ENCODE data around the gene SNRNP35.
A peak's percentile ranks its signal among the peaks of the same experiment; 100 is the strongest.
"Not testable (repeated sequence)": the region's sequence is repeated elsewhere in the genome, so short reads cannot be mapped to it uniquely, and the experiment has no call there.

Gene SNRNP35, protein sequence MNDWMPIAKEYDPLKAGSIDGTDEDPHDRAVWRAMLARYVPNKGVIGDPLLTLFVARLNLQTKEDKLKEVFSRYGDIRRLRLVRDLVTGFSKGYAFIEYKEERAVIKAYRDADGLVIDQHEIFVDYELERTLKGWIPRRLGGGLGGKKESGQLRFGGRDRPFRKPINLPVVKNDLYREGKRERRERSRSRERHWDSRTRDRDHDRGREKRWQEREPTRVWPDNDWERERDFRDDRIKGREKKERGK

DNA sequence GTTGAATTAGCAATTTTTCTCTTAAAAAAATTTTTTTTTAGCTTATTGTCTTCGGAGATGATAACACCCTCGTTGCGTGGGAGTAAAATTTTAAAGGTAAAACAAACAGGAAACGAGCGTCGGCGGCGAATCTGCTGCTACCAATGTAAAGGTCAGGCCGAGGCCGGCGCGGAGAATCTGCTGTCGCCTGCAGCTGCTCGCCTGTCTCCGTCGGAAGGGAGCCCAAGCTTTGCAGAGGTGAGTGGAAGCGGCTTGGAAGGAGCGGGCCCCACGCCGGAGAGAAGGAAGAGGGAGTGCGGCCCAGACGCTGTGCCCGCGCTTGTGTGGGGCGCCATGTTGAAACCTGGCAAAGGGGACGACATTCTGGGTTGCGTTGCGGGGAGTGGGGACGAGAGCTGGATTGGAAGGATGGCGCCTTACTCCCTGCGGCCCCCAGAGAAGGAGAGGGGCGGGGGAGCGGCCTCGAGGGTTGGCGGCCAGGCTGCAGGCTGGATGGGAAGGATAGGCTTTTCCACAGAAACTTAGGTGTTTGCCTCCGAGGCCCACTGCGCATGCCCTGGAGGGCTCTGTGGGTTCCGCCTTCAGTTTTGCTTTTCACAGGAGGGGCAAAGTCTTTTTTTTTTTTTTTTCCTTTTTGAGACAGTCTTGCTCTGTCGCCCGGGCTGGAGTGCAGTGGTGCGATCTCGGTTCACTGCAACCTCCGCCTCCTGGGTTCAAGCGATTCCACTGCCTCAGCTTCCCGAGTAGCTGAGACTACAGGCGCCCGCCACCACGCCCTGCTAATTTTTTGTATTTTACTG lies at the start of gene SNRNP35:
TSS of gene SNRNP35 (plus strand) at position 160 of the 800 bp plus-strand sequence. CDS start 7,402 bp downstream, outside the sequence.
- DNase-seq, result peak; percentile 89

DNA sequence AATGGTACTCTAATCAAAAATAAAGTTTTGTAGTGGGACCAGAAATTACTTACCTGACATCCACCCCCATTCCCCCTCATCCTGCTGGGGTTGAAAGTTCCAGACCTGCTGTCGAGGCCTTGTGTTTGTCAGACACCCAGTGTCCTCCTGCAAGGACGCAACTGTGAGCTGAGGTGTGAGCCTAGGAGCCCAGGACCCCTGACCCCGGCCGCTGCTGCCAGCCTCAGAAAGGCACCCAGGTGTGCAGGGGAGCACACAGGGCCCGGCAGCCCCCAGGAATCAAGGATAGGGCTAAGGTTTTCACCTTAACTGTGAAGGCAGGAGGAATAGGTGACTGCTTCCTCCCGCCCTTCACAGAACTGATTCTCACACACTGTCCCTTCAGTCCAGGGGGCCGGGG lies 49.3 kb upstream of the SNRNP35 start:
- not testable (repeated sequence) for DNase-seq

DNA sequence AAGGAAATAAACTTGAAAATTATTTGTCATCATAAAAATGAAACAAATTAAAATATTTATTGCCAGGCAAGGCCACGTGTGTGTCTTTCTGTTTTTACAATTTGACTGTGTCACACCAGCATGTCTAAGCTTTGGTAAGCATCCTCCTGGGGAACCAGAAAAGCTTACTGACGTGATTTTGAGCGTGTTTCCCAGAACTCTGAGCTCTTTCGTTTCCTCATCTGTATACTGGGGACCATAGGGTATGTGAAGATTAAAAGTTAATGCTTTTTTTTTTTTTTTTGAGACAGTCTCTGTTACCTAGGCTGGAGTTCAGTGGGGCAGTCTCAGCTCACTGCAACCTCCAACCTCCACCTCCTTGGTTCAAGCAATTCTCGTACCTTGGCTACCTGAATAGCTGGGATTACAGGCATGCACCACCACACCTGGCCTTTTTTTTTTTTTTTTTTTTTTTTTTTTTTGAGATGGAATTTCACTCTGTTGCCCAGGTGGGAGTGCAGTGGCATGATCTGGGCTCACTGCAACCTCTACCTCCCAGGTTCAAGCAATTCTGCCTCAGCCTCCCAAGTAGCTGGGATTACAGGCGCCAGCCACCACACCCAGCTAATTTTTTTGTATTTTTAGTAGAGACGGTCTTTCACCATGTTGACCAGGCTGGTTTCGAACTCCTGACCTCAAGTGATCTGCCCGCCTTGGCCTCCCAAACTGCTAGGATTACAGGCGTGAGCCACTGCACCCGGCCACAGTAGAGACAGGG lies 48.5 kb upstream of the SNRNP35 start:
- not testable (repeated sequence) for DNase-seq

DNA sequence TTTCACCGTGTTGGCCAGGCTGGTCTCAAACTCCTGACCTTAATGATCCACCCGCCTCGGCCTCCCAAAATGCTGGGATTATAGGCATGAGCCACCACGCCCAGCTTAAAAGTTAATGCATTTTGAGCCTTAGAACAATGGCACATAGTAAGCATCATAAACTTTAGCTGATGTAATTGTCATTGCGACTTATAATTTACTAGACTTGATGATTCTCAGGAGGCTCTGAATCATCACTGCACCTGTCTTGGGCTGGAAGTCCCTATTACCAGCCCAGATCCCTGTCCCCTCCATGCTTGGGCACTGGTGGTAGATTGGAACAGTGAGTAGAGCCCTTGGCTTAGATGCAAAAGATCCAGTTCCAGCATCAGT lies 47.9 kb upstream of the SNRNP35 start:
- no peak for DNase-seq

DNA sequence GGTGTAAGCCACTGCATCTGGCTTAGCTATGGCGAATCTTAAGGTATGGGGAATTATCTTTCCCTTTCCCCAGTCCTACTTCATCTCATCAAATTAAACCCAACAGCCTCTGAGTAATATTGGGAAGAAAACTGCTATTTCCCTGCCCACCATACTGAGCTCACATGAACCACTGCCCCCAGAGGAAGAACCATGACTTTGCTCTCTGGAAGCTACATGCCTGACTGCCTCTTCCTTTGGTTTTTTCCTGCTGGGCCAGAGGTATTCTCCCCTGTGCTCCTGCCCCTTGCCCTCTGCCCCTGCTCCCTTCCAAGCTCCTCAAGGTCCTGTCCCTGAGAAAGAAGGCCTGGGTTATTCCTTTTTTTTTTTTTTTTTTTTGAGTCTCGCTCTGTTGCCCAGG lies 36.6 kb upstream of the SNRNP35 start:
- DNase-seq, result no peak

DNA sequence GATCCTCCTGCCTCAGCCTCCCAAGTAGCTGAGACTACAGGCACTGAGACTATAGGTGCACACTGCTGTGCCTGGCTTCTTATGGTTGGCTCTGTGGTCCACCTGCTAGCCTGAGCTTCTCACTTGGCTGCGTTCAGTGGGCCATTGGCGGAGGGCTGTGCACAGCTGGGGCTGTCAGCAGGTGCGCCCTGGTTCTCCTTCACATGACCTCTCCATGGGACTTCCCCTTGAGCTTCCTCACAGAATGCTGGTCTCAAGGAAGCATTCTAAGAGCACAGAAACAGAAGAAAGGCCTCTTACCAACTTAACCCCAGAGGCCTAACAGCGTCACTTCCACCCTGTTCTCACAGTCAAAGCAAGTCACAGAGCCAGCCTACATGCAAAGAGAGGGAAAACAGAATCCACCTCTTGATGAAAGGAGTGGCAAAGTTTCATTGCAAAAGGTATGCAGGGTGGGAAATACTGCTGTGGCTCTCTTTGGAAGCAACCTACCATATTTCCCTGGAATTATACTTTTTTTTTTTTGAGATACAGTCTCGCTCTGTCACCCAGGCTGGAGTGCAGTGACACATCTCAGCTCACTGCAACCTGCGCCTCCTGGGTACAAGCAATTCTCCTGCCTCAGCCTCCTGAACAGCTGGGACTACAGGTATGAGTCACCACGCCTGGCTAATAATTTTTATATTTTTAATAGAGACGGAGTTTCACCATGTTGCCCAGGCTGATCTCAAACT lies 30.7 kb upstream of the SNRNP35 start:
- no peak for DNase-seq

DNA sequence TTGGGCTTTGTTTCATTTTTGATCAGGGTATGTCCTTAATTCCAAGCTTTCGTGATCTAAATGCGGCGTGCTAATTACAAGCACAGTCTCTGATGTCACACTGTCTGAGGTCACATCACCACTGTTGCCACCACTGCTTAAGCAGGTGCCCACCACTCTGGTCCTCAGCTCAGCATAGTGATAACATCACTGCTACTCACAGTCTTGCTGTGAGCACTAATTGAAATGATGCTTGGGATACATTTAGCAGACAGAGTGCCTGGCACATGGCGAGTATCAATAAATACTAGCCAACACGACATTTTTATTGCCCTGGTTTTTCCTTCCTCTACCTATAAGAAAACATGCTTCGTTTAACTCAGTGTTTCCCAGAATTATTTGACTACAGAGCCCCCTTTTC lies 29.3 kb upstream of the SNRNP35 start:
- DNase-seq, result no peak

DNA sequence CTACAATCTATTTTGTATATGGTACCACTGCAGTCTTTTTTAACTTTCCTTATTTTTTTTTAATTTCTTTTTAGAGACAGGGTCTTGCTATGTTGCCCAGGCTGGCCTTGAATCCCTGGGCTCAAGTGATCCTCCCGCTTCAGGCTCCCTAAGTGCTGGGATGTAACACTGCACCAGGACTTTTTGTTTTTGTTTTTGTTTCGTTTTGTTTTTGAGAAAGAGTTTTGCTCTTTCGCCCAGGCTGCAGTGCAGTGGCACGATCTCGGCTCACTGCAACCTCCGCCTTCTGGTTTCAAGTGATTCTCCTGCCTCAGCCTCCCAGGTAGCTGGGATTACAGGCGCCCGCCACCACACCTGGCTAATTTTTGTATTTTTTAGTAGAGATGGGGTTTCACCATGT lies 28.8 kb upstream of the SNRNP35 start:
- DNase-seq, result not testable (repeated sequence)

DNA sequence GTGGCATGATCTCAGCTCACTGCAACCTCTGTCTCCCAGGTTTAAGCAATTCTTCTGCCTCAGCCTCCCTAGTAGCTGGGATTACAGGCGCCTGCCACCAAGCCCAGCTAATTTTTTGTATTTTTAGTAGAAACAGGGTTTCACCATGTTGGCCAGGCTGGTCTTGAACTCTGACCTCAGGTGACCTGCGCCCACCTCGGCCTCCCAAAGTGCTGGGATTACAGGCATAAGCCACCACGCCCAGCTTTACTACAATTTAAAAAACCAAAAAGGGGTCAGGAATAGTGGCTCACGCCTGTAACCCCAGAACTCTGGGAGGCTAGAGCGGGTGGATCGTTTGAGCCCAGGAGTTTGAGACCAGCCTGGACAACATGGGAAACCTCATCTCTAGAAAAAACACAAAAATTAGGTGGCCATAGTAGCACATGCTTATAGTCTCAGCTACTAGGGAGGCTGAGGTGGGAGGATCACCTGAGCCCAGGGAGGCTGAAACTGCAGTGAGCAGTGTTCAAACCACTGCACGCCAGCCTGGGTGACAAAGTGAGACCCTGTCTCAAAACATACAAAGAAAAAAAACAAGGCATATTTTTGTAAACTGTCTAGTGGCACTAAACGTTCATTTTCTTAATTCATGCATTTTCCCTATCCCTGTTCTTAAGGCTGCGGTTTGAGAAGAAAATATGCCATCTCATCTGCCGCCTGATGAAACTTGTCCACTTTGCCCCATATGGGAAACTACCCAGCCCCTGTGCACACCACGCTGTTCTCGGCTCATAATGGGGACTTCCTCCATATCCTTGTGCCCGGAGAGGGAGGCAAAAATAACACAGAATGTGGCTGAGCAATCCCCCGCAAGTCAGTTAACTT lies 25.8 kb upstream of the SNRNP35 start:
- DNase-seq, result not testable (repeated sequence)

DNA sequence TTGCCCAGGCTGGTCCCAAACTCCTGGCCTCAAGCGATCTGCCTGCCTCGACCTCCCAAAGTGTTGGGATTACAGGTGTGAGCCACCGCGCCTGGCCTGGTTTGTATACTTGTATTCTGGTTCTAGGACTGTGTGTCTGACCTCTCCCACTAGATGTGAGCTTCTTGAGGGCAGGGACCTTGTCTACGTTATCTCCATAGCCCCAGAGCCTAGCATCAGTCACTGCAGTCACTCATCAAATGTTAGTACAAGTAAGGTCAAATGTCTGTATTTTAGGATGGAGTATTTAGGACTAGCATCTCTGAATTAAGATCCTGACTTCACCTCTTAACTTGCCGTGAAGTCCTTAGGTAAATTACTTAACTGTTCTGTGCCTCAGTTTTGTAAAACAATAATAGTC lies 24.3 kb upstream of the SNRNP35 start:
- DNase-seq, result no peak

DNA sequence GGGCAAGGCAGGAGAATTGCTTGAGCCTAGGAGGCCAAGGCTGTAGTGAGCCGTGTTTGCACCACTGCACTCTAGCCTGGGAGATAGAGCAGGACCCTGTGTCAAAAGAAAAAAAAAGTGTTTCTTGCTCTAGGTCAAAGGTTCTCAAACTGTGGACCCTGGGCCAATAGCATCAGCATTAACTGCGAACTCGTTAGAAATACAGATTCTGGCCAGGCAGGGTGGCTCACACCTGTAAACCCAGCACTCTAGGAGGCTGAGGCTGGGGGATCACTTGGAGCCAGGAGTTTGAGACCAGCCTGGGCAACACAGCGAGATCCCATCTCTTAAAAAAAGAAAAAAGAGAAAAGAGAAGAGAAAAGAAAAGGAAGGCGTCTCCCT lies 22.3 kb upstream of the SNRNP35 start:
- no peak for DNase-seq

DNA sequence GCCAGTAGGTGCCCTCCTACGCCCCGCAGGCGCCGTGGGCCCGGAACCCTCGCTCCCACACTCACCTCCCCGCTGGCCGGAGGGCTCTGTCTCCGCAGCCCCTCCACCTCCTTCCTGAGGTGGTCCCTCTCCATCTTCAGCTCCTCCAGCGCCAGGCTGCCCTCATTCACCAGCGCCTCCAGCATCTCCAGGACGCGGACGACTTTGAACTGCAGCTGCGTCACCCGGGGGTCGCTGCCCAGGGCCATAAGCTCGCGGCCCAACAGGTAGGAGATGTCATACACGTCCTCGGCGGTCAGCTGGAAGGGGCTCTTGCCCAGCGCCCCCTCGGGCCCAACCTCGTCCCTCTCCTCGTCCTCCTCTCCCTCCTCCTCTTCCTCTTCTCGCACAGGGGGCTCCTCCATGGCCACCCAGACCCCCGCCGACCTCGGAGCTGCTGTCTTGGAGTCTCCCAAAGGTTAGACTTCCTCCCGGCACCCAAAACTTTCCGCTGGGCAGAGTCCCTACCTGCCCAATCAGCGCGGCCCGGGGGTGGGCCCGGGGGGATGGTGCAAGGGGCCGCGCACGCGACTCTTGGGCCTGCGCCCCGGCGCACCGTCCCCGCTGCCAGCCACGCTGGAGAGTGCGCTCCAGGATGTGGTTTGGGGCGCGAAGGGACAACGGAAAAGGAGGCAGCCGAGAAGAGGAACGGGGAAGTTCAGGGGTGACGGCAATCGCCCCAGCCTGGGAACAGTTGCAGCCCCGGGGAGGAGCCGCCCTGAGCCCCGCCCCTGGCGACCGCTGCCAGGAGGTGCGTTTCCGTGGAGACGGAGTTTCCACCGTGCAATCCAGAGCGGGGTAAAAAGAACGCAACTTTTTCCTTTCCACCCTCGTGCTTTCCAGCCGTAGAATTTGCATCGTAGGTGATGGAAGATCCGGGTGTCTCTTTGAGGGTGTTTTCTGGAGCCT lies 21.6 kb upstream of the SNRNP35 start, which contains the start of gene RILPL2:
TSS of gene RILPL2 (minus strand) at position 668 of the 948 bp plus-strand sequence. CDS start at position 404, 264 bp downstream.
- peak; percentile 94 for DNase-seq

DNA sequence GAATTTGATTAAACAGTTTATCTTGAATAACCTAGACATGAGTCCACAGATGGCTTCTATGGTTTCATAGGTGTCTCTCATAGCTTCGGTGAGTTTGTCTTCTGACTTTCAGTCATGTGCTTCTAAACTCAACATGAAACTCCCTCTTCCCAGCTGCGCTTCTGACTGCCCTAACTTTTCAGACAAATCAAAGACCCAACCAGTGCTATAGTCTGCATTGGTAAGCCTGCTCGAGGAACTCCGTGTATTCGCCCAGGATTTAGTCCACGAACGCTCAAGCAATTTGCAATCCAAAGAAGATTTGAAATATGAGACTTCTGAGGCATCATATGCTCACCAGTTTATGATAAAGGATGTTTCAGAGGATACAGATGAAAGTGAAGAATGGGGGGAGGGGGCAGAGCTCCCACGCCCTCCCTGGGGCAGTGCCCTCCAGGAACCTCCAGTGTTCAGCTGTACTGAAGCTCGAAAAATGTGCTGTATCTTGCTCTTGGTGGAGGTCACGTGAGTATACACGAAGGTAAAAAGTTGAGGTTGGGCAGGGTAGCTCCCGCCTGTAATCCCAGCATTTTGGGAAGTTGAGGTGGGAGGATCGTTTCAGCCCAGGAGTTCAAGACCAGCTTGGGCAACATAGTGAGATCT lies 16.3 kb upstream of the SNRNP35 start:
- DNase-seq, result no peak

DNA sequence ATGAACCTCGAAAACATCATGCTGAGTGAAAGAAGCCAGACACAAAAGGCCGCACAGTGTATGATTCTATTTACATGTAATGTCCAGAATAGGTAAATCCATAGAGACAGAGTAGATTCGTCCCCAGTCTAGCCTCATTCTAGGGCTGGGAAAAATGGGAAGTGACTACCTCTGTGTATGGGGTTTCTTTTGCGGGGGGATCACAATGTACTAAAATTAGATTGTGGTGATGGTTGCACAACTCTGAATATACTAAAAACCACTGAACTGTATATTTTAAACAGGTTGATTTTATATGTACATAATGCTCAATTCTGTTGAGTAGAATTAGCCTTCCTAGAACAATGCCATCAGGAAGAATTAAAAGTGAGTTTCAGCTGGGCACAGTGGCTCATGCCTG lies 15.2 kb upstream of the SNRNP35 start:
- no peak for DNase-seq

DNA sequence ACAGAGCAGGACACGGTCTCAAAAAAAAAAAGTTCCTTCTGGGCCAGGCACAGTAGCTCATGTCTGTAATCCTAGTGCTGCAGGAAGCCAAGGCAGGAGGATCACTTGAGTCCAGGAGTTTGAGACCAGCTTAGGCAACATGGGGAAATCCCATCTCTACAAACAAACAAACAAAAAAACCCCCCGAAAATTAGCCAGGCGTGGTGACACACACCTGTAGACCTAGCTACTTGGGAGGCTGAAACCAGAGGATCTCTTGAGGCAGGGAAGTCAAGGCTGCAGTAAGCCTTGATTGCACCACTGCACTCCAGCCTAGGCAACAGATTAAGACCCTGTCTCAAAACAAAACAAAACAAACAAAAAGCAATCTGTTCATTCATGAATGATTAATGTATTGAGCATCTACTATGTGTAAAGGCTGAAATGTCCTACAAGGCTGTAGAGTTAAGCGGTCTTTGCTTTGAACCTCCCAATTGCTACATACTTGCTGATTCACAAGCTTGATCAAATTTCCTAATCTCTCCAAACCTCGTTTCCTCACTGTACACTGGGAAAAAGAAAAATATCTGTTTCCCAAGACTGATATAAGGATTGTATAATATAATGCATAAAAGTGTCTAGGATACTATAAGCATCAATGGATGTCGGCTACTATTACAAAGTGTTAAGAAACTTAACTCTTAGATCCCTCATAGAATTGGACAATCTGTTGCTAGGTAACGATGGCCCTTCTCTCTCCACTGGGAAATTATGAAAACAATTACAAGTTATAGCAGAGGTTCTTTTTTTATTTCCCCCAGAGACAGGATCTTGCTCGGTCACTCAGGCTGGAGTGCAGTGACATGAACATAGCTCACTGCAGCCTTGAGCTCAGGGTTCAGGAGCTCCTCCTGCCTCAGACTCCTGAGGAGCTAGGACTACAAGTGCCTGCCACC lies 13.6 kb upstream of the SNRNP35 start:
- no peak for DNase-seq

DNA sequence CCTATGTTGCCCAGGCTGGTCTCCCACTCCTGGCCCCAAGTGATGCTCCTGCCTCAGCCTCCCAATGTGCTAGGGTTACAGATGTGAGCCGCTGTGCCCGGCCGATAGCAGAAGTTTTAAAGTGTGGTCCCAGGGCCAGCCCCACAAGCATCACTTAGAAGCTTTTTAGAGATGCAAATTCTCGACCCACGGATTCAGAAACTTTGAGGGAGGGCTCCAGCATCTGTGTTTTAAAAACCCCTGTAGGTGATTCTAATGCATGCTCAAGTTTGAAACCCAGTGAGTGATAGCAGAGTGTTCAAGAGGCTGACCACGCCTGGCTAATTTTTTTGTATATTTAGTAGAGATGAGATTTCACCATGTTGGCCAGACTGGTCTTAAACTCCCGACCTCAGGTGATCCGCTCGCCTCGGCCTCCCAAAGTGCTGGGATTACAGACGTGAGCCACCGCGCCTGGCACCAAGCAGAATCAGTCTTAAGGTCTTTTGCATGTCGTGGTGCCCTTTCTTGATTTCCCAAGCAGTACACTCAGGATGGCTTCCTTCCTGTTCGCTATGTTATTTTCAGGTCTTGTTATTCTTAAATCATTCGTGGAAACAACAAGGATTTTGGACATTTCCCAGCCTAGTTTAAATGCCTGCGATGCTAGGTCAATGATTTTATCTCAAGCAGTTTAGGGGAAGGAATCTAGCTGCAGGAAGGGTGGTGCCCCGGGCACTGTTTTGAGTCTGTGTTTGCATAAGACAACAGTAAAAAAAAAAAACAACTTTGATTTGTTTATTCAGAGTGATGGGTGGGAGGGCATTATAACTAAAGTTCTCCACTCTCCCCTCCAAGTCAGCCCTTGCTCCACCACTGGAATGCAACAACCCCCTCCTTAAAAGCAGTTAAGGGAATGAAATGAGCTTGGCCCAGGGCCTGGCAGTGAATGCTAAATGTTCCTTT lies 12.3 kb upstream of the SNRNP35 start:
- no peak for DNase-seq

DNA sequence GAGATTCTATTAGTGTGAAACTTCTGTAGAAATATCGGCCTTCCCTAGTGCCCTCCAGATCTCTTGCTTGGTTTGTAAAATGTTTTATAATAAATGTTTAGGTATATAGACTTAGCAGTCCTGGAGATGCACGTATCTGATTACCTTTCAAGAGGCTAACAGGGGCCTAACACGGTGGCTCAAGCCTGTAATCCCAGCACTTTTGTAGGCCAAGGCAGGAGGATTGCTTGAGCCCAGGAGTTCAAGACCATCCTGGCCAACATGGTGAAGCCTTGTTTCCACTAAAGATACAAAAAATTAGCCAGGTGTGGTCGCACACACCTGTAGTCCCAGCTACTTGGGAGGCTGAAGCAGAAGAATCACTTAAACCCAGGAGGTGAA lies 11.6 kb upstream of the SNRNP35 start:
- DNase-seq, result no peak

DNA sequence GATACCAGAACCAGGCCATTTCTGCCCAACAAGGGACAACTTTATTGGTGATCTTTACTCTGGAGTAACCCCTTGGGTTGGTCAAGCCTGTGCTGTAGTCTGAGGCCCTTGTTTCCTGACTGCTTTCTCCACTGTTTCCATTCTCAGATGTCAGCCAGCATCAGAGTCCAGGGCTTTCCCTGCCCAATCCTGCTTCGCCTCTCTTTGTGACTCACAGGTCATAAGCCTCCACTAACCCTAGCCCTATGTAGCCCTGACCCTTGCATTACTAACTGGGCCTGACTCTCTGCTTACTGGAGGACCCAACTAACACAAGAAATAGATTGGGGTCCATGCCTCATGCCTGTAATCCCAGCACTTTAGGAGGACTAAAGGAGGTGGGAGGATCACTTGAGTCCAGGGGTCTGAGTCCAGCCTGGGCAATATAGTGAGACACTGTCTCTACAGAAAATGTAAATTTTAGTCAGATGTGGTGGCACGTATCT lies 8.6 kb upstream of the SNRNP35 start:
- no peak for DNase-seq
